Neural cell (in vitro differentiated cells): ENCODE data around the gene CPE. TPM values are rescaled to one million over a fixed set of nuclear protein-coding genes. Genes with fewer than 3 reads are reported as not detected.

Experiments used
- H2AFZ ChIP-seq: fragments of 200-600, 300-800 bp; sonication (generic), shearing (Covaris generic); 2 replicates; pipeline ENCODE4 v1.6.0; 2014; ENCODE audit warnings: low read depth, mild to moderate bottlenecking, antibody characterized with exemption, low read length, moderate library complexity
- H3F3A ChIP-seq: fragments of 200-600 bp; shearing (Covaris generic); 2 replicates; pipeline ENCODE4 v1.6.1; 2016; ENCODE audit warnings: mild to moderate bottlenecking, moderate library complexity, mixed read lengths, antibody characterized with exemption, low read length; ENCODE audit not compliant: insufficient read depth, poor library complexity, severe bottlenecking
- H3K27ac ChIP-seq: fragments of 200-600, 300-800 bp; sonication (generic), shearing (Covaris generic); 2 replicates; pipeline ENCODE4 v1.5.1; 2014; ENCODE audit warnings: mild to moderate bottlenecking, low read length, moderate library complexity
- H3K27me3 ChIP-seq: fragments of 300-800, 200-600 bp; sonication (generic), shearing (Covaris generic); 2 replicates; pipeline ENCODE4 v1.6.0; 2014; ENCODE audit warnings: mild to moderate bottlenecking, low read depth, low read length, moderate library complexity; ENCODE audit not compliant: insufficient read depth
- H3K36me3 ChIP-seq: fragments of 300-800, 200-600 bp; sonication (generic), shearing (Covaris generic); 2 replicates; pipeline ENCODE4 v1.5.1; 2014; ENCODE audit warnings: mild to moderate bottlenecking, antibody characterized with exemption, low read length, moderate library complexity; ENCODE audit not compliant: insufficient read depth
- H3K4me2 ChIP-seq: fragments of 300-800, 200-600 bp; sonication (generic), shearing (Covaris generic); 2 replicates; pipeline ENCODE4 v1.6.0; 2014; ENCODE audit warnings: mild to moderate bottlenecking, low read length
- H3K4me3 ChIP-seq: fragments of 300-800, 200-600 bp; sonication (generic), shearing (Covaris generic); 2 replicates; pipeline ENCODE4 v1.5.1; 2014; ENCODE audit warnings: mild to moderate bottlenecking, low read length, moderate library complexity
- H3K79me2 ChIP-seq: fragments of 200-600 bp; shearing (Covaris generic); replicated peaks from 2 replicates; pipeline ENCODE4 v1.6.0; 2014; ENCODE audit warnings: mild to moderate bottlenecking, low read length, moderate library complexity; ENCODE audit not compliant: insufficient read depth
- H3K9ac ChIP-seq: fragments of 300-800, 200-600 bp; sonication (generic), shearing (Covaris generic); 2 replicates; pipeline ENCODE4 v1.6.1; 2016; ENCODE audit warnings: mild to moderate bottlenecking, low read length, mixed read lengths
- H3K9me2 ChIP-seq: fragments of 200-600 bp; shearing (Covaris generic); 2 replicates; pipeline ENCODE4 v1.6.1; 2016; ENCODE audit warnings: mild to moderate bottlenecking, low read length, mixed read lengths; ENCODE audit not compliant: insufficient read depth
- H3K9me3 ChIP-seq: fragments of 200-600, 300-800 bp; sonication (generic), shearing (Covaris generic); 2 replicates; pipeline ENCODE4 v1.6.1; 2016; ENCODE audit warnings: mild to moderate bottlenecking, mixed run types, low read length, moderate library complexity, mixed read lengths
- H4K20me1 ChIP-seq: fragments of 200-600 bp; shearing (Covaris generic); 2 replicates; pipeline ENCODE4 v1.6.1; 2016; ENCODE audit warnings: mild to moderate bottlenecking, mixed run types; ENCODE audit not compliant: insufficient read depth
- CTCF ChIP-seq: fragments of 450-650 bp; IDR thresholded peaks from 2 replicates; pipeline ENCODE4 v1.5.1; 2014; ENCODE audit warnings: antibody characterized with exemption, mild to moderate bottlenecking, moderate library complexity; ENCODE audit not compliant: poor library complexity, severe bottlenecking
- EP300 ChIP-seq: fragments of 450-650 bp; conservative IDR thresholded peaks from 2 replicates; pipeline ENCODE4 v1.6.1; 2014; ENCODE audit warnings: antibody characterized with exemption, mild to moderate bottlenecking, moderate library complexity; ENCODE audit not compliant: poor library complexity, severe bottlenecking
- EZH2 ChIP-seq: fragments of 200-600, 300-800 bp; shearing (Covaris generic), sonication (generic); IDR thresholded peaks from 2 replicates; pipeline ENCODE4 v1.6.1; 2014; ENCODE audit warnings: antibody characterized with exemption, low read length, borderline replicate concordance, mild to moderate bottlenecking; ENCODE audit not compliant: insufficient read depth, poor library complexity, severe bottlenecking
- MXI1 ChIP-seq: fragments of 450-650 bp; conservative IDR thresholded peaks from 2 replicates; pipeline ENCODE4 v1.6.1; 2014; ENCODE audit warnings: antibody characterized with exemption, mild to moderate bottlenecking; ENCODE audit not compliant: poor library complexity, severe bottlenecking
- POLR2AphosphoS5 ChIP-seq: IDR thresholded peaks from 2 replicates; pipeline ENCODE4 v1.6.1; 2012
- RAD21 ChIP-seq: fragments of 450-650 bp; conservative IDR thresholded peaks from 2 replicates; pipeline ENCODE4 v1.6.1; 2014; ENCODE audit warnings: antibody characterized with exemption, mild to moderate bottlenecking, moderate library complexity
- SMC3 ChIP-seq: fragments of 450-650 bp; conservative IDR thresholded peaks from 2 replicates; pipeline ENCODE4 v1.6.1; 2014; ENCODE audit warnings: antibody characterized with exemption, mild to moderate bottlenecking, moderate library complexity; ENCODE audit not compliant: poor library complexity
- TAF1 ChIP-seq: IDR thresholded peaks from 2 replicates; pipeline ENCODE4 v1.6.1; 2012; ENCODE audit warnings: low read depth
- polyA plus RNA-seq: library from polyadenylated mRNA; depleted of rRNA; stranded (reverse); fragments of >200 nt; gene quantifications from 2 replicates; pipeline ENCODE4 v1.2.3, GENCODE V29; 2014
- TF ChIP-seq, protein P1 (sequence below): IDR thresholded peaks from 2 replicates; pipeline ENCODE4 v1.6.1; 2012; ENCODE audit warnings: borderline replicate concordance

CPE gene
- polyA plus RNA-seq, 1 donor from 2014 or later = 678 TPM

- H3F3A ChIP-seq = no peaks in the 10 kb centered on the region
- no peak overlapping the region for H3K4me2 ChIP-seq
- no peak overlapping the region for H3K27ac ChIP-seq
Measured at GRCh38 chr4:165440415-165441158, 61.8 kb downstream of the CPE start.

DNA sequence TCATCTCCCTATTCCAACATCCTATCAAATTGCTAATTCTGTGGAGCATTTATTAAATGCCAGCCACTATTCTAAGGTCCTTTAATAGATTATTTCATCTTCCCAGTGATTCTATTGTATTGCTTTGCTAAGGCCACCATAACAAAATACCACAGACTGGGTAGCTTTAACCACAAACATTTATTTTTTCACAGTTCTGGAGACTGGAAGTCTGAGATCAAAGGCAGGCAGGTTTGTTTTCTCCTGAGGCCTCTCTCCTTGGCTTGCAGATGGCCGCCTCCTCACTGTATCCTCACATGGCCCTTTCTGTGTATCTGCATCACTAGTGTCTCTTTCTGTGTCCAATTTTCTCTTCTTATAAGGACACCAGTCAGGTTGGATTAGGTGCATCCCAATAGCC is 64.5 kb downstream of the CPE start:
- Histone ChIP-seq H3K79me2 (peaks cover 8% of the 10 kb centered on the region), H3F3A (no peaks in the 10 kb centered on the region), H3K9me3 (no peaks in the 10 kb centered on the region), H3K27me3 (no peaks in the 10 kb centered on the region), H3K4me3 (no peak overlapping the region), H2AFZ (no peak overlapping the region), H3K36me3 (peaks cover 3% of the 10 kb centered on the region), H3K27ac (no peak overlapping the region), H3K9ac (no peak overlapping the region), H3K4me2 (no peak overlapping the region), H3K9me2 (no peaks in the 10 kb centered on the region), H4K20me1 (no peaks in the 10 kb centered on the region)
- no peak for TF ChIP-seq RAD21
- no peak for TF ChIP-seq EZH2
- TF ChIP-seq SMC3 = no peak
- TF ChIP-seq TAF1 = no peak
- TF ChIP-seq CTCF = no peak
- no peak for TF ChIP-seq EP300
- TF ChIP-seq MXI1 = no peak
- TF ChIP-seq POLR2AphosphoS5 = no peak
- TF ChIP-seq, protein P1, sequence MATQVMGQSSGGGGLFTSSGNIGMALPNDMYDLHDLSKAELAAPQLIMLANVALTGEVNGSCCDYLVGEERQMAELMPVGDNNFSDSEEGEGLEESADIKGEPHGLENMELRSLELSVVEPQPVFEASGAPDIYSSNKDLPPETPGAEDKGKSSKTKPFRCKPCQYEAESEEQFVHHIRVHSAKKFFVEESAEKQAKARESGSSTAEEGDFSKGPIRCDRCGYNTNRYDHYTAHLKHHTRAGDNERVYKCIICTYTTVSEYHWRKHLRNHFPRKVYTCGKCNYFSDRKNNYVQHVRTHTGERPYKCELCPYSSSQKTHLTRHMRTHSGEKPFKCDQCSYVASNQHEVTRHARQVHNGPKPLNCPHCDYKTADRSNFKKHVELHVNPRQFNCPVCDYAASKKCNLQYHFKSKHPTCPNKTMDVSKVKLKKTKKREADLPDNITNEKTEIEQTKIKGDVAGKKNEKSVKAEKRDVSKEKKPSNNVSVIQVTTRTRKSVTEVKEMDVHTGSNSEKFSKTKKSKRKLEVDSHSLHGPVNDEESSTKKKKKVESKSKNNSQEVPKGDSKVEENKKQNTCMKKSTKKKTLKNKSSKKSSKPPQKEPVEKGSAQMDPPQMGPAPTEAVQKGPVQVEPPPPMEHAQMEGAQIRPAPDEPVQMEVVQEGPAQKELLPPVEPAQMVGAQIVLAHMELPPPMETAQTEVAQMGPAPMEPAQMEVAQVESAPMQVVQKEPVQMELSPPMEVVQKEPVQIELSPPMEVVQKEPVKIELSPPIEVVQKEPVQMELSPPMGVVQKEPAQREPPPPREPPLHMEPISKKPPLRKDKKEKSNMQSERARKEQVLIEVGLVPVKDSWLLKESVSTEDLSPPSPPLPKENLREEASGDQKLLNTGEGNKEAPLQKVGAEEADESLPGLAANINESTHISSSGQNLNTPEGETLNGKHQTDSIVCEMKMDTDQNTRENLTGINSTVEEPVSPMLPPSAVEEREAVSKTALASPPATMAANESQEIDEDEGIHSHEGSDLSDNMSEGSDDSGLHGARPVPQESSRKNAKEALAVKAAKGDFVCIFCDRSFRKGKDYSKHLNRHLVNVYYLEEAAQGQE = no peak

More at GRCh38 chr4:165440415-165441158, 61.8 kb downstream of the CPE start:
- no peak overlapping the region for H2AFZ ChIP-seq
- no peak overlapping the region for H3K4me3 ChIP-seq
- peaks cover 3% of the 10 kb centered on the region for H3K79me2 ChIP-seq
- H3K27me3 ChIP-seq = no peaks in the 10 kb centered on the region
- no peaks in the 10 kb centered on the region for H4K20me1 ChIP-seq
- TF ChIP-seq, protein P1 = no peak
- no peak for TF ChIP-seq POLR2AphosphoS5
- TF ChIP-seq EZH2 = no peak
- no peak for TF ChIP-seq SMC3
- TF ChIP-seq EP300 = no peak
- H3K9me3 ChIP-seq = no peaks in the 10 kb centered on the region
- peaks cover 3% of the 10 kb centered on the region for H3K36me3 ChIP-seq
- H3K9ac ChIP-seq = no peak overlapping the region
- no peaks in the 10 kb centered on the region for H3K9me2 ChIP-seq
